HEK293 (cell line): Measurements from ENCODE around the gene ERVK3-1.
A peak's percentile ranks its signal among the peaks of the same experiment; 100 is the strongest.

Source experiments
- CTCF ChIA-PET: fragments of 350-600 bp; formaldehyde crosslinking; extraction: SDS; loops from one replicate; lab custom pipeline; 2021; ENCODE audit warnings: antibody characterized with exemption; lab: Yijun Ruan, JAX
- POLR2A ChIA-PET: fragments of 300-600 bp; formaldehyde crosslinking; extraction: SDS; loops from one replicate; lab custom pipeline; 2020; ENCODE audit warnings: antibody characterized with exemption, inconsistent platforms; lab: Yijun Ruan, JAX
- H3K27ac ChIP-seq: fragments of 200-500 bp; sonication (Bioruptor generic); 2 replicates; pipeline ENCODE4 v1.5.1; 2014; ENCODE audit warnings: low read depth, low read length, control low read depth, inconsistent platforms; ENCODE audit errors: extremely low read depth
- H3K36me3 ChIP-seq, 2 experiments: fragments of 200-500 bp in 1 of 2; sonication (Bioruptor generic) in 1 of 2; 1 replicate in 1 of 2; 2 replicates in 1 of 2; pipeline ENCODE4 v1.5.1; 2014 to 2017; ENCODE audit warnings: inconsistent platforms in 2 of 2, low read length in 2 of 2; ENCODE audit not compliant: control insufficient read depth in 2 of 2, insufficient read depth in 1 of 2
- H3K4me1 ChIP-seq: fragments of 200-500 bp; sonication (Bioruptor generic); 2 replicates; pipeline ENCODE4 v1.5.1; 2014; ENCODE audit warnings: mild to moderate bottlenecking, low read length, inconsistent platforms; ENCODE audit not compliant: control insufficient read depth, insufficient read depth
- H3K4me3 ChIP-seq: 2 replicates; pipeline ENCODE4 v1.5.1; 2011; ENCODE audit warnings: low read depth, mild to moderate bottlenecking, control low read depth, low read length, moderate library complexity
- H3K9me3 ChIP-seq: fragments of 200-500 bp; sonication (Bioruptor generic); 2 replicates; pipeline ENCODE4 v1.5.1; 2014; ENCODE audit warnings: low read depth, low read length, inconsistent platforms; ENCODE audit not compliant: control insufficient read depth, insufficient read depth
- HOXC10 ChIP-seq: sonication (generic); formaldehyde crosslinking; IDR thresholded peaks from 2 replicates; pipeline ENCODE4 v1.8.1; 2023; ENCODE audit warnings: mild to moderate bottlenecking, missing genetic modification reagents
- KLF7 ChIP-seq: fragments of 450-650 bp; formaldehyde crosslinking; IDR thresholded peaks from 2 replicates; pipeline ENCODE4 v1.5.1; 2016; ENCODE audit warnings: missing biosample characterization, missing genetic modification characterization, borderline replicate concordance
- REPIN1 ChIP-seq: fragments of 450-650 bp; formaldehyde crosslinking; IDR thresholded peaks from 2 replicates; pipeline ENCODE4 v1.5.1; 2017; ENCODE audit warnings: missing biosample characterization, missing genetic modification characterization, low read depth
- ZBTB8A ChIP-seq: fragments of 450-650 bp; formaldehyde crosslinking; IDR thresholded peaks from 2 replicates; pipeline ENCODE4 v1.5.1; 2016; ENCODE audit warnings: missing biosample characterization, missing genetic modification characterization
- ZFHX2 ChIP-seq: fragments of 450-650 bp; formaldehyde crosslinking; conservative IDR thresholded peaks from 2 replicates; pipeline ENCODE4 v1.5.1; 2016; ENCODE audit warnings: missing biosample characterization, missing genetic modification characterization
- ZNF155 ChIP-seq: fragments of 450-650 bp; formaldehyde crosslinking; IDR thresholded peaks from 2 replicates; pipeline ENCODE4 v1.5.1; 2016; ENCODE audit warnings: missing biosample characterization, missing genetic modification characterization
- ZNF157 ChIP-seq: fragments of 450-650 bp; formaldehyde crosslinking; IDR thresholded peaks from 2 replicates; pipeline ENCODE4 v1.5.1; 2016; ENCODE audit warnings: missing biosample characterization, missing genetic modification characterization
- ZNF175 ChIP-seq: fragments of 450-650 bp; formaldehyde crosslinking; IDR thresholded peaks from 2 replicates; pipeline ENCODE4 v1.5.1; 2016; ENCODE audit warnings: missing biosample characterization, missing genetic modification characterization
- ZNF19 ChIP-seq: fragments of 450-650 bp; formaldehyde crosslinking; IDR thresholded peaks from 2 replicates; pipeline ENCODE4; 2016; ENCODE audit warnings: missing biosample characterization, missing genetic modification characterization, low read depth
- ZNF248 ChIP-seq: fragments of 450-650 bp; formaldehyde crosslinking; IDR thresholded peaks from 2 replicates; pipeline ENCODE4 v1.5.1; 2017; ENCODE audit warnings: missing biosample characterization, missing genetic modification characterization
- ZNF335 ChIP-seq: fragments of 450-650 bp; formaldehyde crosslinking; conservative IDR thresholded peaks from 2 replicates; pipeline ENCODE4 v1.5.1; 2016; ENCODE audit warnings: missing biosample characterization, missing genetic modification characterization
- ZNF398 ChIP-seq: fragments of 450-650 bp; formaldehyde crosslinking; IDR thresholded peaks from 2 replicates; pipeline ENCODE4 v1.5.1; 2017; ENCODE audit warnings: missing biosample characterization, missing genetic modification characterization
- ZNF423 ChIP-seq: fragments of 450-650 bp; formaldehyde crosslinking; IDR thresholded peaks from 2 replicates; pipeline ENCODE4 v1.5.1; 2016; ENCODE audit warnings: missing biosample characterization, missing genetic modification characterization
- ZNF544 ChIP-seq: fragments of 450-650 bp; formaldehyde crosslinking; IDR thresholded peaks from 2 replicates; pipeline ENCODE4 v1.5.0; 2017; ENCODE audit warnings: missing biosample characterization, missing genetic modification characterization
- ZNF555 ChIP-seq: fragments of 450-650 bp; formaldehyde crosslinking; conservative IDR thresholded peaks from 2 replicates; pipeline ENCODE4 v1.5.1; 2017; ENCODE audit warnings: missing biosample characterization, mild to moderate bottlenecking, missing genetic modification characterization, inconsistent platforms
- ZNF561 ChIP-seq: fragments of 450-650 bp; IDR thresholded peaks from 2 replicates; pipeline ENCODE4 v1.5.1; 2018; ENCODE audit warnings: missing biosample characterization, missing genetic modification characterization, borderline replicate concordance
- ZNF623 ChIP-seq: fragments of 450-650 bp; formaldehyde crosslinking; IDR thresholded peaks from 2 replicates; pipeline ENCODE4 v1.5.1; 2016; ENCODE audit warnings: missing biosample characterization, missing genetic modification characterization
- TF ChIP-seq, protein P1 (sequence below): fragments of 450-650 bp; formaldehyde crosslinking; IDR thresholded peaks from 2 replicates; pipeline ENCODE4 v1.5.1; 2017; ENCODE audit warnings: missing biosample characterization, missing genetic modification characterization

Gene ERVK3-1

DNA sequence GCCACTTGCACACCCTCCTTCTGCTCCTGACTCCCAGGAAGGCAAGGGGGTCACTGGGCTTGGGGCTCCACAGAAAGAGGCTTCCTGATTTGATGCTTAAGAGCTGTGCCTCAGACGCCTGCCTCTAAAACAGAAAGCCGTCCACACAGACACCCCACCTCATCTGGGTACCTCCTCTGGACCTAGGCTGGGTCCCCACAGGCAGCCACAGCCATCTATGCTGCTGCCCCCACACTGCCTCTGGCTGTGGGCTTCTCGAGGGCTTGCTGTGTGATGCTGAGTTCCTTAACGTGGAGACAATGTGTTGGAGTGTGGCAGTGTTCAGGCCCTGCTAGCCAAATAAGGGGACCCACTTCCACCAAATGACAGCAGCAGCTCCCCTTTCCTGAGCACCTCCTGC is 13.1 kb downstream of the ERVK3-1 start:
- Histone ChIP-seq H3K36me3 (peaks cover 21 to 57% of the 10 kb centered on the region in 2 experiments), H3K27ac (no peak overlapping the region), H3K4me1 (no peaks in the 10 kb centered on the region), H3K4me3 (no peak overlapping the region), H3K9me3 (no peaks in the 10 kb centered on the region)
- POLR2A ChIA-PET, result interaction anchor here (1.3 to 1.8 kb wide), 2 partner anchors 9 to 13 kb away, joined by 3 to 12 read pairs; partner anchors contain the start of genes ERVK3-1 and ZSCAN22
- TF ChIP-seq KLF7, result no peak
- peak; percentile 61; the same call in 1 of the 2 replicates for TF ChIP-seq HOXC10
- CTCF ChIA-PET, result interaction anchor here (0.6 to 0.8 kb wide), 2 partner anchors 18 to 201 kb away, joined by 3 to 4 read pairs; partner anchors contain the start of gene ZBTB45

DNA sequence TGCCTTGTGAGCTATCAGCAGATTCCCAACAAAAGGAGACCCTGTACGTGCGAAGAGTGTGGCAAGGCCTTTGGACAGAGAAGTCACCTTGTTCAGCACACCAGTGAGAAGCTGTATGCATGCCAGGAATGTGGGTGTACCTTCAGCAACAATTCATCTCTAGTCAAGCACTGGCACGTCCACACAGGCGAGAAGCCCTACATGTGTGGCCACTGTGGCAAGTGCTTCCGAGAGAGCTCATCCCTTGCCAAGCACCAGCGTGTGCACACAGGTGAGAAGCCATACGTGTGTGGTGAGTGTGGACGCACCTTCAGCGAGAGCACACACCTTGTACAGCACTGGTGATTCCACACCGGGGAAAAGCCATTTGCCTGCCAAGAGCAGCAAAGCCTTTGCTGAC is 14.1 kb downstream of the ERVK3-1 start:
- no peak overlapping the region for H3K27ac ChIP-seq
- peaks cover 14 to 47% of the 10 kb centered on the region in 2 experiments; a peak in 2 of 3 replicates for H3K36me3 ChIP-seq
- CTCF ChIA-PET, result no interaction called here
- H3K4me3 ChIP-seq, result no peak overlapping the region
- no peak for TF ChIP-seq ZNF157
- TF ChIP-seq ZNF155 (tag by site-specific recombination), result no peak
- TF ChIP-seq, protein P1, sequence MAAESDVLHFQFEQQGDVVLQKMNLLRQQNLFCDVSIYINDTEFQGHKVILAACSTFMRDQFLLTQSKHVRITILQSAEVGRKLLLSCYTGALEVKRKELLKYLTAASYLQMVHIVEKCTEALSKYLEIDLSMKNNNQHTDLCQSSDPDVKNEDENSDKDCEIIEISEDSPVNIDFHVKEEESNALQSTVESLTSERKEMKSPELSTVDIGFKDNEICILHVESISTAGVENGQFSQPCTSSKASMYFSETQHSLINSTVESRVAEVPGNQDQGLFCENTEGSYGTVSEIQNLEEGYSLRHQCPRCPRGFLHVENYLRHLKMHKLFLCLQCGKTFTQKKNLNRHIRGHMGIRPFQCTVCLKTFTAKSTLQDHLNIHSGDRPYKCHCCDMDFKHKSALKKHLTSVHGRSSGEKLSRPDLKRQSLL, result no peak
- no peak for TF ChIP-seq ZNF544 (tag by site-specific recombination)
- no peaks in the 10 kb centered on the region for H3K4me1 ChIP-seq
- POLR2A ChIA-PET, result interaction anchor here (1.3 to 1.6 kb wide), 2 partner anchors 14 to 19 kb away, joined by 3 to 4 read pairs; partner anchors contain the start of gene ERVK3-1
- no peaks in the 10 kb centered on the region for H3K9me3 ChIP-seq

DNA sequence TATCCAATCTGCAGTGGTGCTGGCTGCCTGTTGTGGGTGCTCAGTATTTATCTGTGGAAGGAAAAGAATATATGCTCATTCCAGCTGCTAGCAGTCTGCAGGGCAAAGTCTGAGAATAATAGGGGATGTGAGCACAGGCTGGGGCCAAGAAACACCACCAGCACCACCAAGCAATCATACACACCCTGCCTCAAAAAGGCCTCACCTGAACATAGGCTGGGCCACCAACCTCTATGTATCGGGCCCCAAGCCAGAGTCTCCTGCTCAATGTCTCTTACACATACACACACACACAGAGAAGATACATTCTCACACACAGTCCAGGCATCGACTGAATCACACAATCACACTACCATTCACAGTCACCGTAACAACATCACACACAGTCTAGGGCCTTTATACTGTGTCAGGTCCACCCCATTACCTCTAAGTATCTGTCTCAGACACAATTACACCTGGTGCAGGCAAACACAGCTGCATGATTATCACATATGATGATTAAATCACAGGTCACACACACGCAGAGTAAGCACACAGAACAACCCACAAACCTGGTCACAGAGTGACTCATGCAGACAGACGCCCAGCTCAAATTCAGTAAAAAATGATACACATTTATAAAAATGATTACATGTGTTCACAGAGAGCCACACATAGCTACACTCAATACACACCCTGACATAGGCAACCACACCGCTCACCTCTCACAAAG is 20.3 kb downstream of the ERVK3-1 start:
- H3K9me3 ChIP-seq, result no peaks in the 10 kb centered on the region
- H3K27ac ChIP-seq, result no peak overlapping the region
- ChIA-PET POLR2A (interaction anchor here (0.6 to 2.1 kb wide), 6 partner anchors 20 to 250 kb away, joined by 3 to 21 read pairs (median 6); partner anchors contain the start of genes ERVK3-1, RPS5, ZBTB45 and ZNF274), CTCF (interaction anchor here (0.6 to 1.8 kb wide), 4 partner anchors 97 to 250 kb away, joined by 3 to 9 read pairs (median 3); partner anchors contain the start of gene ZBTB45)
- H3K4me3 ChIP-seq, result peak overlapping the region; percentile 98
- TF ChIP-seq ZNF623 (tag by site-specific recombination) (0 out of 2 replicates have a peak, but pooled peaks have one; percentile 7), ZNF561 (tag by site-specific recombination) (no peak), ZNF19 (tag by site-specific recombination) (no peak), REPIN1 (tag by site-specific recombination) (no peak), ZFHX2 (tag by site-specific recombination) (no peak), ZNF248 (no peak)
- peaks cover 0 to 15% of the 10 kb centered on the region in 2 experiments; a peak in 2 of 3 replicates for H3K36me3 ChIP-seq
- H3K4me1 ChIP-seq, result peaks cover 3% of the 10 kb centered on the region; the same call in 1 of the 2 replicates

GRCh38 chr19:58326501-58326913 is 21.3 kb downstream of the ERVK3-1 start:
- Histone ChIP-seq H3K36me3 (peaks cover 0 to 15% of the 10 kb centered on the region in 2 experiments; a peak in 2 of 3 replicates), H3K4me3 (peak overlapping the region; percentile 98), H3K27ac (peak overlapping the region; percentile 67; the same call in 1 of the 2 replicates), H3K4me1 (peaks cover 3% of the 10 kb centered on the region; the same call in 1 of the 2 replicates), H3K9me3 (no peaks in the 10 kb centered on the region)
- ChIA-PET POLR2A (interaction anchor here (0.6 to 2.1 kb wide), 20 partner anchors 9 to 249 kb away, joined by 3 to 38 read pairs (median 6); partner anchors contain the start of genes ERVK3-1, RPS5, TRIM28 and ZBTB45), CTCF (interaction anchor here (0.6 to 1.8 kb wide), 5 partner anchors 38 to 249 kb away, joined by 3 to 9 read pairs (median 3); partner anchors contain the start of gene ZBTB45)
- peak; percentile 78 for TF ChIP-seq ZFHX2 (tag by site-specific recombination)
- no peak for TF ChIP-seq ZNF175 (tag by site-specific recombination)
- peak; percentile 45; the same call in 1 of the 2 replicates for TF ChIP-seq ZNF423
- peak; percentile 74 for TF ChIP-seq ZNF398 (tag by site-specific recombination)
- no peak for TF ChIP-seq ZNF555
- TF ChIP-seq ZNF335 (tag by site-specific recombination), result no peak
- TF ChIP-seq ZBTB8A (tag by site-specific recombination), result peak; percentile 90
